Trophoblast cell (in vitro differentiated cells and primary cell): ENCODE data around the gene RPL10A.
"Not testable (repeated sequence)": the region's sequence is repeated elsewhere in the genome, so short reads cannot be mapped to it uniquely, and the experiment has no call there.

Experiments used
- DNase-seq, 2 donors: peaks; one replicate each; pipeline ENCODE4 v3.0.0-alpha.2; 2016
- H2AFZ ChIP-seq: 2 replicates; pipeline ENCODE4 v1.6.1; 2013; ENCODE audit warnings: low read length, moderate library complexity, mild to moderate bottlenecking; ENCODE audit not compliant: insufficient read depth, poor library complexity
- H2AK5ac ChIP-seq: 2 replicates; pipeline ENCODE4 v1.6.1; 2013; ENCODE audit warnings: mild to moderate bottlenecking, low read length
- H2BK120ac ChIP-seq: 2 replicates; pipeline ENCODE4 v1.6.1; 2013; ENCODE audit warnings: low read length, mild to moderate bottlenecking, moderate library complexity; ENCODE audit not compliant: insufficient read depth, poor library complexity
- H2BK12ac ChIP-seq: 2 replicates; pipeline ENCODE4 v1.6.1; 2013; ENCODE audit warnings: mild to moderate bottlenecking, low read length, moderate library complexity
- H2BK5ac ChIP-seq: 2 replicates; pipeline ENCODE4 v1.6.1; 2013; ENCODE audit warnings: low read length, low read depth, moderate library complexity, mild to moderate bottlenecking; ENCODE audit not compliant: poor library complexity
- H3K14ac ChIP-seq: 2 replicates; pipeline ENCODE4 v1.6.1; 2013; ENCODE audit warnings: mild to moderate bottlenecking, low read length
- H3K18ac ChIP-seq: 2 replicates; pipeline ENCODE4 v1.6.1; 2013; ENCODE audit warnings: mild to moderate bottlenecking, low read length
- H3K23ac ChIP-seq: 2 replicates; pipeline ENCODE4 v1.6.1; 2013; ENCODE audit warnings: low read length
- H3K27ac ChIP-seq: 2 replicates; pipeline ENCODE4 v1.5.1; 2013; ENCODE audit warnings: low read depth, mild to moderate bottlenecking, inconsistent platforms, low read length, moderate library complexity
- H3K27me3 ChIP-seq: 2 replicates; pipeline ENCODE4 v1.6.1; 2013; ENCODE audit warnings: inconsistent platforms, mild to moderate bottlenecking, low read length, moderate library complexity; ENCODE audit not compliant: insufficient read depth
- H3K36me3 ChIP-seq, 2 experiments: 1 replicate in 1 of 2; 2 replicates in 1 of 2; pipeline ENCODE4 v1.6.1; 2013; ENCODE audit warnings: low read length in 2 of 2, mild to moderate bottlenecking in 2 of 2, moderate library complexity in 1 of 2; ENCODE audit not compliant: insufficient read depth in 2 of 2, control insufficient read depth in 1 of 2
- H3K4ac ChIP-seq: 2 replicates; pipeline ENCODE4 v1.6.1; 2013; ENCODE audit warnings: low read depth, mild to moderate bottlenecking, low read length, moderate library complexity
- H3K4me1 ChIP-seq, 2 experiments: 1 replicate in 1 of 2; 2 replicates in 1 of 2; pipeline ENCODE4 v1.6.1; 2013; ENCODE audit warnings: low read length in 2 of 2, mild to moderate bottlenecking in 2 of 2, moderate library complexity in 1 of 2; ENCODE audit not compliant: insufficient read depth in 2 of 2, control insufficient read depth in 1 of 2
- H3K4me2 ChIP-seq: 2 replicates; pipeline ENCODE4 v1.6.1; 2013; ENCODE audit warnings: inconsistent platforms, mild to moderate bottlenecking, low read length, moderate library complexity
- H3K4me3 ChIP-seq: 2 replicates; pipeline ENCODE4 v1.5.1; 2013; ENCODE audit warnings: mild to moderate bottlenecking, low read depth, low read length, inconsistent platforms
- H3K79me1 ChIP-seq: one replicate; pipeline ENCODE4 v1.6.1; 2013; ENCODE audit warnings: low read length
- H3K79me2 ChIP-seq: 2 replicates; pipeline ENCODE4 v1.6.1; 2013; ENCODE audit warnings: low read length, mild to moderate bottlenecking; ENCODE audit not compliant: control insufficient read depth, insufficient read depth, poor library complexity
- H3K9ac ChIP-seq: 2 replicates; pipeline ENCODE4 v1.6.1; 2013; ENCODE audit warnings: mild to moderate bottlenecking, low read length
- H3K9me3 ChIP-seq: 2 replicates; pipeline ENCODE4 v1.6.1; 2013; ENCODE audit warnings: low read depth, mild to moderate bottlenecking, control low read depth, inconsistent platforms, low read length; ENCODE audit not compliant: insufficient read depth
- H4K12ac ChIP-seq: 2 replicates; pipeline ENCODE4 v1.6.1; 2013; ENCODE audit warnings: low read depth, mild to moderate bottlenecking, low read length, moderate library complexity
- H4K8ac ChIP-seq: 2 replicates; pipeline ENCODE4 v1.6.1; 2013; ENCODE audit warnings: low read depth, mild to moderate bottlenecking, low read length, moderate library complexity
- H4K91ac ChIP-seq: one replicate; pipeline ENCODE4 v1.6.1; 2013; ENCODE audit warnings: low read depth, mild to moderate bottlenecking, low read length, moderate library complexity
- WGBS: extraction: QIAGEN DNeasy Blood & Tissue Kit; methylation state at CpG from one replicate; pipeline ENCODE4 v1.1.7; 2013; ENCODE audit warnings: missing lambda C conversion rate; ENCODE audit not compliant: insufficient read length, insufficient coverage; ENCODE audit errors: extremely low coverage; 5-methylcytosine and 5-hydroxymethylcytosine counted together

RPL10A gene

GRCh38 chr6:35436071-35436857 lies 31.9 kb upstream of the RPL10A start:
- H3K14ac ChIP-seq, result no peak overlapping the region
- H2BK120ac ChIP-seq, result no peak overlapping the region
- H2AFZ ChIP-seq, result no peak overlapping the region
- H3K27me3 ChIP-seq, result no peaks in the 10 kb centered on the region
- no peak overlapping the region for H2BK12ac ChIP-seq
- H3K27ac ChIP-seq, result no peak overlapping the region
- peaks cover 3 to 4% of the 10 kb centered on the region in 2 experiments for H3K4me1 ChIP-seq
- no peak overlapping the region for H3K4ac ChIP-seq
- no peaks in the 10 kb centered on the region for H3K79me1 ChIP-seq
- H3K4me3 ChIP-seq, result no peak overlapping the region
- H3K9ac ChIP-seq, result no peak overlapping the region
- no peak overlapping the region for H4K8ac ChIP-seq
- no peak overlapping the region for H4K12ac ChIP-seq
- no peak overlapping the region for H2BK5ac ChIP-seq
- H3K4me2 ChIP-seq, result no peak overlapping the region
- H3K79me2 ChIP-seq, result no peaks in the 10 kb centered on the region
- no CpG with 5 or more reads among the region's 8 CpGs for WGBS
- H3K36me3 ChIP-seq, result no peaks in the 10 kb centered on the region
- no peaks in the 10 kb centered on the region for H3K9me3 ChIP-seq
- H3K23ac ChIP-seq, result no peak overlapping the region
- H2AK5ac ChIP-seq, result no peak overlapping the region
- H3K18ac ChIP-seq, result no peak overlapping the region
- DNase-seq, result no peak
- H4K91ac ChIP-seq, result no peak overlapping the region

- not testable (repeated sequence) for H3K9me3 ChIP-seq, H3K36me3 ChIP-seq, H2AK5ac ChIP-seq, DNase-seq, H4K8ac ChIP-seq, H3K9ac ChIP-seq, H4K91ac ChIP-seq, H2AFZ ChIP-seq, H3K4me3 ChIP-seq, H3K23ac ChIP-seq, H3K79me2 ChIP-seq, H3K4ac ChIP-seq, H2BK5ac ChIP-seq, H3K4me2 ChIP-seq, H3K27me3 ChIP-seq, H3K18ac ChIP-seq, H3K14ac ChIP-seq, H2BK12ac ChIP-seq, H4K12ac ChIP-seq, H3K27ac ChIP-seq, H3K79me1 ChIP-seq, H2BK120ac ChIP-seq, H3K4me1 ChIP-seq
- WGBS, result no CpG with 5 or more reads among the region's 7 CpGs
Measured at GRCh38 chr6:35438378-35439065, 29.7 kb upstream of the RPL10A start.

- no peak overlapping the region for H3K4me3 ChIP-seq
- H4K12ac ChIP-seq, result no peak overlapping the region
- no peak overlapping the region for H2AFZ ChIP-seq
- H3K14ac ChIP-seq, result no peak overlapping the region
- no peak overlapping the region for H3K23ac ChIP-seq
- no peak for DNase-seq
- no CpG with 5 or more reads among the region's 3 CpGs for WGBS
- no peak overlapping the region for H3K27ac ChIP-seq
- H2BK5ac ChIP-seq, result no peak overlapping the region
- H4K8ac ChIP-seq, result no peak overlapping the region
- H3K79me2 ChIP-seq, result no peaks in the 10 kb centered on the region
- H3K4me2 ChIP-seq, result no peak overlapping the region
- H3K4me1 ChIP-seq, result peaks cover 3 to 4% of the 10 kb centered on the region in 2 experiments
- H3K4ac ChIP-seq, result no peak overlapping the region
- H2BK12ac ChIP-seq, result no peak overlapping the region
- H3K79me1 ChIP-seq, result no peaks in the 10 kb centered on the region
- no peak overlapping the region for H4K91ac ChIP-seq
- no peak overlapping the region for H3K18ac ChIP-seq
- no peaks in the 10 kb centered on the region for H3K36me3 ChIP-seq
- H3K9me3 ChIP-seq, result no peaks in the 10 kb centered on the region
- no peak overlapping the region for H3K9ac ChIP-seq
- H3K27me3 ChIP-seq, result no peaks in the 10 kb centered on the region
- no peak overlapping the region for H2BK120ac ChIP-seq
- no peak overlapping the region for H2AK5ac ChIP-seq
Measured at GRCh38 chr6:35439308-35439707, 28.9 kb upstream of the RPL10A start.

- no peak overlapping the region for H4K12ac ChIP-seq
- no peak overlapping the region for H3K4ac ChIP-seq
- no peak overlapping the region for H2BK5ac ChIP-seq
- no peak overlapping the region for H3K18ac ChIP-seq
- no peak overlapping the region for H2AK5ac ChIP-seq
- no peaks in the 10 kb centered on the region for H3K9me3 ChIP-seq
- H3K27ac ChIP-seq, result no peak overlapping the region
- H3K14ac ChIP-seq, result no peak overlapping the region
- H3K4me2 ChIP-seq, result no peak overlapping the region
- no peak overlapping the region for H3K4me3 ChIP-seq
- H2AFZ ChIP-seq, result no peak overlapping the region
- WGBS, result no CpG with 5 or more reads among the region's 3 CpGs
- H3K4me1 ChIP-seq, result peaks cover 3 to 4% of the 10 kb centered on the region in 2 experiments
- H3K36me3 ChIP-seq, result no peaks in the 10 kb centered on the region
- no peak overlapping the region for H4K91ac ChIP-seq
- no peaks in the 10 kb centered on the region for H3K79me2 ChIP-seq
- H3K23ac ChIP-seq, result no peak overlapping the region
- no peak overlapping the region for H4K8ac ChIP-seq
- DNase-seq, result no peak
- H3K79me1 ChIP-seq, result no peaks in the 10 kb centered on the region
- no peak overlapping the region for H2BK12ac ChIP-seq
- no peaks in the 10 kb centered on the region for H3K27me3 ChIP-seq
- no peak overlapping the region for H2BK120ac ChIP-seq
- peak overlapping the region; percentile 23 for H3K9ac ChIP-seq
Measured at GRCh38 chr6:35441205-35441604, 27.0 kb upstream of the RPL10A start.
